Large intestine (tissue), 3 donors: ENCODE data around the gene CD200. TPM values are rescaled to one million over a fixed set of nuclear protein-coding genes. Genes with fewer than 3 reads are reported as not detected.

Experiments used
- DNase-seq, 2 donors: peaks; one replicate each; pipeline versions ENCODE4 v3.0.0 to v3.0.0-alpha.2; 2013
- H3K27ac ChIP-seq: one replicate; pipeline ENCODE4 v1.5.1; 2013; ENCODE audit warnings: low read length
- H3K27me3 ChIP-seq: 2 replicates; pipeline ENCODE4 v1.6.1; 2013; ENCODE audit warnings: low read length; ENCODE audit not compliant: control insufficient read depth, insufficient read depth
- H3K36me3 ChIP-seq: 2 replicates; pipeline ENCODE4 v1.6.1; 2013; ENCODE audit warnings: low read length; ENCODE audit not compliant: control insufficient read depth, insufficient read depth
- H3K4me1 ChIP-seq: one replicate; pipeline ENCODE4 v1.6.1; 2013; ENCODE audit warnings: low read length; ENCODE audit not compliant: control insufficient read depth, insufficient read depth
- H3K4me3 ChIP-seq: one replicate; pipeline ENCODE4 v1.5.1; 2013; ENCODE audit warnings: low read length
- H3K9me3 ChIP-seq: one replicate; pipeline ENCODE4 v1.6.1; 2013; ENCODE audit warnings: mild to moderate bottlenecking, low read depth, low read length, moderate library complexity; ENCODE audit not compliant: control insufficient read depth
- WGBS: methylation state at CpG from one replicate; pipeline ENCODE4 v1.1.5; 2013; ENCODE audit warnings: low lambda C conversion rate; ENCODE audit not compliant: insufficient coverage; 5-methylcytosine and 5-hydroxymethylcytosine counted together
- polyA plus RNA-seq: library from polyadenylated mRNA; unstranded; fragments of 120-200 nt; gene quantifications from one replicate; pipeline ENCODE4 v1.2.1, GENCODE V29; 2013

Gene CD200
- polyA plus RNA-seq, 1 donor = 21.8 TPM

DNA sequence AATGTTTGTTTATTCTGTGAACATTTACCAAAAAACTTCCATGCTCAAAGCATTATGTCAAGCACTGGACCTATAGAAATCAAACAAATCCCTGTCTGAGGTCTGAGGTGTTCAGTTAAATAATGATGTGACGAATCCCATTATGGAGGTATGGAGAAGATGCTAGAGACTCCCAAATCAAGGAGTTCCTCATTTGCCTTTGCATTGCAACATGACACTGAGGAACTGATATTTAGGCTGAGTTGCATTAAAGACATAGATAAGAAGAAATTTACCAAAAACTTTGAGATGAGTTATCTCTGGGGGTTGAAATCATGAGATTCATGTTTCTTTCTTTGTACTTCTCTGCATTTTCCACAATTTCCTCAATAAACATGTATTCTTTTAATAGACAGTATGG is 16.0 kb downstream of the CD200 start:
- no peak for DNase-seq
- peaks cover 14% of the 10 kb centered on the region for H3K36me3 ChIP-seq
- H3K27me3 ChIP-seq = no peaks in the 10 kb centered on the region
- WGBS = no CpG with 5 or more reads among the region's 1 CpG
- H3K4me3 ChIP-seq = no peak overlapping the region
- no peaks in the 10 kb centered on the region for H3K9me3 ChIP-seq
- no peaks in the 10 kb centered on the region for H3K4me1 ChIP-seq
- no peak overlapping the region for H3K27ac ChIP-seq

DNA sequence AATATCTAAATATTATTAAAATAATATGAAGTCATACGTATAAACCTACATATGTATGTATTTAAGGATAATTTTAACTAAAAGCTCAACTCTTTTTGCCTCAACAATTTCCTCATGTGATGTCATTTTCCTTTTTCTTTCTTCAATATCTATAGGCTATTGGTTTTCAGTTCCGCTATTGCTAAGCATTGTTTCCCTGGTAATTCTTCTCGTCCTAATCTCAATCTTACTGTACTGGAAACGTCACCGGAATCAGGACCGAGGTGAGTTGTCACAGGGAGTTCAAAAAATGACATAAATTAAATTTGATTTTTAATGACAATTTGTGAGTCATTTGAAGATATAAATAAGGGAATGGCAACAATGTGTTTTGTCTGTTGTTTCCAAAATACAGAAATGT is 16.6 kb downstream of the CD200 start:
- WGBS = 93% methylated on average over 2 of the region's 6 CpGs
- no peaks in the 10 kb centered on the region for H3K9me3 ChIP-seq

DNA sequence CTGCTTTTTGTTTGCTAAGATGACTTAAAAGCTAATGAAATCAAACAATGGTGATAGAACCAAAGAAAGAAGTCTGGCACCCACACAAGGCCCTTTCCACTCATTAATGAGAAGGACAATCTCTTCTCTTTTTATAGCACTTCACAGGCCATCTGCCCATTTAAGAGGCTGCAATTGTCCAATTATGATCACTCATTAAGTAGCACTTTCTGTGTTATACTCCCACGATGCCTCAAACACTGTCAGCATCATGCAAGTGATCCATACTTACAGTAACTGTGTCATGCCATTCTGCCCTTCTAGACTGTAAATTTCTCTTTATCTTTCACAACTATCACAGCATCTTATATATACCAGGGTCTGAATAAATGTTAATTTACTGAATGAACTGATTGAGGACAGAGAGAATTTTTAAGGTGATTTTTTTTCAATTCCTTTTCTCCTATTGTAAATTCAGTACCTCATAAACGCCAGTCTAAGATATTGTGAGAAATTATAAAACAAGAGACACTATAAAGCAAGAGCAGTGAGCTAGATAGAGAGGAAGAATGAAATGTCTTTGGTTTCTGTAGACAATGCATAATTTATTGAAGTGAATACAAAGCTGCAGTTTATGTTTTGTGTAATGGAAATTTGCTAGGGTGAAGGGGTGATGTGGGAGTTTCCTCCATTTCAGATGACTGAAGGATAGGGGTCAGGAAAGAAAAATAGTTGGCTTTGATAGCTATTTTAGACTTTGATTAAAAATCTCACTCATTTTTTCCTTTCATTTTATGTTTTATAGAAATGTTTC is 17.3 kb downstream of the CD200 start:
- WGBS = 75% methylated on average over 1 of the region's 2 CpGs
- no peak overlapping the region for H3K4me3 ChIP-seq
- H3K4me1 ChIP-seq = no peaks in the 10 kb centered on the region
- no peak overlapping the region for H3K27ac ChIP-seq
- H3K27me3 ChIP-seq = no peaks in the 10 kb centered on the region
- no peak for DNase-seq
- no peaks in the 10 kb centered on the region for H3K9me3 ChIP-seq
- peaks cover 12% of the 10 kb centered on the region for H3K36me3 ChIP-seq

More for the DNA sequence above, 16.6 kb downstream of the CD200 start:
- Histone ChIP-seq H3K4me3 (no peak overlapping the region), H3K27ac (no peak overlapping the region), H3K27me3 (no peaks in the 10 kb centered on the region), H3K4me1 (no peaks in the 10 kb centered on the region), H3K36me3 (peaks cover 14% of the 10 kb centered on the region)
- no peak for DNase-seq

DNA sequence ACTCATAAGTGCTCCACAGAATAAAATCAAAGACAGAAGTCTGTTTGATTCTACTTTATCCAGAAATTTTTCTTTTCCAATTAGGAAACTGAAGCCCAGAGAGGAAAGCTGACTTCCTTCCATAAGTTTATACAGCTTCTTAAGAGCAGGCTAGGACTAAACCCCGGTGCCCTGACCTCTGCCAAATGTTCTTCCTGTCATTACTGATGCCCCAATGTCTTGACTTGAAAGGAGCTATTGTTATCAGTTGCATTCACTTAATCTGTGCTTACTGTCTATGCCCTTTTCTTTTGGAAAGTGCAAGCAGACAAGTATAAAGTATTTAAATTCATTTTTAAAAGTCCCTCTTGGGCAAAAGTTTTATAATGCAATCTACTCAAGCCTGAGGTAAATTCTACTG is 18.1 kb downstream of the CD200 start:
- WGBS = no CpG with 5 or more reads among the region's 1 CpG

GRCh38 chr3:112351823-112352222 is 18.9 kb downstream of the CD200 start:
- no peak for DNase-seq
- no peak overlapping the region for H3K27ac ChIP-seq
- H3K27me3 ChIP-seq = no peaks in the 10 kb centered on the region
- H3K4me1 ChIP-seq = no peaks in the 10 kb centered on the region
- no CpG with 5 or more reads among the region's 2 CpGs for WGBS
- H3K9me3 ChIP-seq = no peaks in the 10 kb centered on the region
- H3K4me3 ChIP-seq = no peak overlapping the region
- H3K36me3 ChIP-seq = peaks cover 6% of the 10 kb centered on the region

More for the DNA sequence above, 18.1 kb downstream of the CD200 start:
- Histone ChIP-seq H3K4me3 (no peak overlapping the region), H3K9me3 (no peaks in the 10 kb centered on the region), H3K27me3 (no peaks in the 10 kb centered on the region), H3K27ac (no peak overlapping the region), H3K4me1 (no peaks in the 10 kb centered on the region), H3K36me3 (peaks cover 6% of the 10 kb centered on the region)
- no peak for DNase-seq

DNA sequence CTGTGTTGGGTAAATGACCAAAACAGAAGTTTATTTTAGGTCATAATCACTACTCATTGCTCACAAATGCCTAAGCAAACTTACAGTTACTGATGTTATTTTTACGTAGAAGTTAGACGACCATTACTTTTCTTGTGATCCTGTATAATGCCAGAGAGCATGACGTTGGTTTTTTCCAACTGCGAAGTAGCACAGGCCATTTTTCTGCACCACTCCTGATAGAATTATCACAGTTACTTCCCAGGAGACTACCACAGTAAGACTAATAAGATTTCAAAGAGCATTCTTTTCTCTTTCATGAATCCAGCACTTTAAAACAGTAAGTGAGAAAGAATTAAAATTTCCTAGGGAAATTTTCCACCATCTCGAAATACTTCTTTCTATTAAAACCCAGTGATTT is 19.8 kb downstream of the CD200 start:
- no peaks in the 10 kb centered on the region for H3K9me3 ChIP-seq

GRCh38 chr3:112353365-112353764 is 20.4 kb downstream of the CD200 start:
- H3K27me3 ChIP-seq = no peaks in the 10 kb centered on the region
- peaks cover 4% of the 10 kb centered on the region for H3K36me3 ChIP-seq
- H3K27ac ChIP-seq = no peak overlapping the region
- no peak overlapping the region for H3K4me3 ChIP-seq
- no peak for DNase-seq
- WGBS = 78% methylated on average over 2 of the region's 3 CpGs
- H3K4me1 ChIP-seq = no peaks in the 10 kb centered on the region
- no peaks in the 10 kb centered on the region for H3K9me3 ChIP-seq

More for the DNA sequence above, 19.8 kb downstream of the CD200 start:
- peaks cover 4% of the 10 kb centered on the region for H3K36me3 ChIP-seq
- 80% methylated on average over 1 of the region's 5 CpGs for WGBS
- no peaks in the 10 kb centered on the region for H3K27me3 ChIP-seq
- H3K4me3 ChIP-seq = no peak overlapping the region
- H3K27ac ChIP-seq = no peak overlapping the region
- no peak for DNase-seq
- H3K4me1 ChIP-seq = no peaks in the 10 kb centered on the region

- Histone ChIP-seq H3K9me3 (no peaks in the 10 kb centered on the region), H3K4me3 (no peak overlapping the region), H3K36me3 (peaks cover under 1% of the 10 kb centered on the region), H3K27me3 (no peaks in the 10 kb centered on the region), H3K27ac (no peak overlapping the region), H3K4me1 (no peaks in the 10 kb centered on the region)
- no peak for DNase-seq
- WGBS = no CpG with 5 or more reads among the region's 2 CpGs
These were observed 21.8 kb downstream of the CD200 start for GRCh38 chr3:112354642-112355306.

DNA sequence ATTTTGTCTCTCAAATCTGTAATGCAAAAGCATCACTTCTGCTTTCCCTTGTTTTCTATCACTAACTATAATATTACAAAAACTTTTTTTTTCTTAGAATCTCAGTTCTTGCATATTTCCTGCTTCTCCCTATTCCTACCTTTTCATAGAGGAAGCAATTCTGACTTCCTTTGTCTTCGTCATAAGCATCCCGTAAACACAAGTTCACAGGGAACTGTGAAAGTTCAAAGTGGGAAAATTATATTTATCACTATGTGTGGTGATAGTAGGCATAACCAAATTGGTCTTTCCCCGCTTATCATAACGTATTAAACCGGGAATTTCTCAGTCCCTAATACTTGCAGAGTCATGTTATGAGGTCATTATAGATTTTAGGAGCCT is 22.3 kb downstream of the CD200 start:
- no peaks in the 10 kb centered on the region for H3K4me1 ChIP-seq

GRCh38 chr3:112357930-112358780 is 25.2 kb downstream of the CD200 start:
- H3K36me3 ChIP-seq = no peaks in the 10 kb centered on the region
- H3K4me1 ChIP-seq = no peaks in the 10 kb centered on the region
- no peaks in the 10 kb centered on the region for H3K27me3 ChIP-seq
- DNase-seq = no peak
- H3K9me3 ChIP-seq = no peaks in the 10 kb centered on the region
- no peak overlapping the region for H3K4me3 ChIP-seq
- no peak overlapping the region for H3K27ac ChIP-seq
- no CpG with 5 or more reads among the region's 12 CpGs for WGBS

More for the DNA sequence above, 22.3 kb downstream of the CD200 start:
- H3K36me3 ChIP-seq = no peaks in the 10 kb centered on the region
- WGBS = 100% methylated on average over 2 of the region's 5 CpGs
- no peak for DNase-seq
- H3K27ac ChIP-seq = no peak overlapping the region
- no peaks in the 10 kb centered on the region for H3K27me3 ChIP-seq
- H3K4me3 ChIP-seq = no peak overlapping the region
- no peaks in the 10 kb centered on the region for H3K9me3 ChIP-seq
